NCI-H2196 treated with DMSO at 0.1 percent for 48 hours (cell line): Measurements from ENCODE around the gene TRRAP.
A peak's percentile ranks its signal among the peaks of the same experiment; 100 is the strongest.
"Not testable (repeated sequence)": the region's sequence is repeated elsewhere in the genome, so short reads cannot be mapped to it uniquely, and the experiment has no call there.

Experiments used
- DNase-seq: peaks from one replicate; lab custom pipeline; 2025; ENCODE audit not compliant: unreplicated experiment; lab: John Stamatoyannopoulos, UW

Gene TRRAP

GRCh38 chr7:98864731-98865453, 13.4 kb upstream of the TRRAP start:
- DNase-seq: no peak

- DNase-seq: no peak
These were observed 12.0 kb upstream of the TRRAP start for GRCh38 chr7:98866351-98866750.

- DNase-seq: no peak
These were observed 11.6 kb upstream of the TRRAP start for GRCh38 chr7:98866765-98867164.

- no peak for DNase-seq
These were observed 9.9 kb upstream of the TRRAP start for GRCh38 chr7:98868450-98868849.

- DNase-seq: no peak
These were observed 9.2 kb upstream of the TRRAP start for GRCh38 chr7:98869027-98869596.

GRCh38 chr7:98869597-98870120, 8.7 kb upstream of the TRRAP start, which contains the start of gene TMEM130:
Gene TMEM130 (minus strand): TSS chr7:98870014. CDS start chr7:98869861, 153 bp downstream.
- DNase-seq: no peak

GRCh38 chr7:98870121-98870651, 8.1 kb upstream of the TRRAP start:
- no peak for DNase-seq

GRCh38 chr7:98870807-98871491, 7.4 kb upstream of the TRRAP start:
- no peak for DNase-seq

GRCh38 chr7:98872328-98872924, 5.9 kb upstream of the TRRAP start:
- no peak for DNase-seq

- DNase-seq: not testable (repeated sequence)
These were observed 4.7 kb upstream of the TRRAP start for GRCh38 chr7:98873610-98874009.

- DNase-seq: no peak
These were observed 3.4 kb upstream of the TRRAP start for GRCh38 chr7:98874942-98875341.

- DNase-seq: no peak
These were observed 2.8 kb upstream of the TRRAP start for GRCh38 chr7:98875501-98875900.

- DNase-seq: no peak
These were observed 1.2 kb upstream of the TRRAP start for GRCh38 chr7:98877146-98877545.

GRCh38 chr7:98877692-98878364, 504 bp upstream of the TRRAP start:
- DNase-seq: no peak

- DNase-seq: peak; percentile 54
These were observed 1.1 kb downstream of the TRRAP start for GRCh38 chr7:98879198-98879978.

GRCh38 chr7:98879979-98880315, 1.6 kb downstream of the TRRAP start:
- no peak for DNase-seq

GRCh38 chr7:98880485-98880884, 2.2 kb downstream of the TRRAP start:
- DNase-seq: no peak

- no peak for DNase-seq
These were observed 3.4 kb downstream of the TRRAP start for GRCh38 chr7:98881561-98882315.

GRCh38 chr7:98884416-98884815, 6.1 kb downstream of the TRRAP start:
- DNase-seq: no peak
